H1 (cell line): ENCODE data around the gene ZNF280C. TPM values are rescaled to one million over a fixed set of nuclear protein-coding genes. Genes with fewer than 3 reads are reported as not detected.

Experiments
- CTCF ChIA-PET: fragments of 300-600 bp; sonication (Branson Sonifier 250); formaldehyde crosslinking; loops from one replicate; lab custom pipeline; 2021; ENCODE audit not compliant: partially characterized antibody; lab: Charles Lee
- POLR2A ChIA-PET: fragments of 300-600 bp; sonication (Branson Sonifier 250); formaldehyde crosslinking; loops from one replicate; lab custom pipeline; 2021; ENCODE audit warnings: inconsistent platforms; ENCODE audit not compliant: partially characterized antibody; lab: Charles Lee
- DNase-seq, 2 experiments: peaks; one replicate each; pipeline versions ENCODE4 v3.0.0 to v3.0.0-alpha.2; 2010 to 2022; ENCODE audit warnings: low spot score in 2 of 2, low read depth in 1 of 2, mixed read lengths in 1 of 2
- FAIRE-seq: peaks from 2 replicates; lab custom pipeline; 2011; peaks lifted over from hg19 to GRCh38; lab: Jason Lieb, UNC
- H2AFZ ChIP-seq: 2 replicates; pipeline ENCODE4 v1.8.1; 2012; ENCODE audit warnings: low read length, inconsistent platforms
- H2AK5ac ChIP-seq: 2 replicates; pipeline ENCODE4 v1.6.1; 2013; ENCODE audit warnings: low read depth, low read length
- H2BK120ac ChIP-seq: replicated peaks from 2 replicates; pipeline ENCODE3; 2013; ENCODE audit warnings: low read depth, low read length, inconsistent platforms
- H2BK12ac ChIP-seq: 2 replicates; pipeline ENCODE4 v1.6.1; 2013; ENCODE audit warnings: low read depth, low read length
- H2BK15ac ChIP-seq: 2 replicates; pipeline ENCODE4 v1.6.1; 2013; ENCODE audit warnings: low read length
- H2BK20ac ChIP-seq: 2 replicates; pipeline ENCODE4 v1.6.1; 2013; ENCODE audit warnings: low read length
- H2BK5ac ChIP-seq: 2 replicates; pipeline ENCODE4 v1.6.1; 2013; ENCODE audit warnings: low read depth, low read length
- H3K14ac ChIP-seq: 2 replicates; pipeline ENCODE4 v1.6.1; 2013; ENCODE audit warnings: inconsistent platforms; ENCODE audit not compliant: insufficient read length
- H3K18ac ChIP-seq: 2 replicates; pipeline ENCODE4 v1.6.1; 2013; ENCODE audit warnings: low read length; ENCODE audit errors: extremely low read depth
- H3K23ac ChIP-seq: 2 replicates; pipeline ENCODE4 v1.6.1; 2013; ENCODE audit warnings: inconsistent platforms; ENCODE audit not compliant: insufficient read length
- H3K23me2 ChIP-seq: 2 replicates; pipeline ENCODE4 v1.6.1; 2013; ENCODE audit warnings: low read depth, low read length
- H3K27ac ChIP-seq: 2 replicates; pipeline ENCODE4 v1.6.1; 2011; ENCODE audit warnings: low read depth, low read length, inconsistent platforms
- H3K27me3 ChIP-seq, 4 experiments: replicated peaks in 1 of 4; 1 replicate in 1 of 4; 2 replicates in 3 of 4; pipeline versions ENCODE4 v1.6.1 to v1.8.1; 2011 to 2013; ENCODE audit warnings: low read length in 3 of 4, mild to moderate bottlenecking in 3 of 4, inconsistent platforms in 2 of 4, mixed read lengths in 2 of 4, moderate library complexity in 1 of 4; ENCODE audit not compliant: control insufficient read depth in 3 of 4, insufficient read depth in 3 of 4; ENCODE audit errors: extremely low read depth in 1 of 4
- H3K36me3 ChIP-seq, 4 experiments: 2 replicates each; pipeline versions ENCODE4 v1.6.1 to v1.8.1; 2011 to 2013; ENCODE audit warnings: mild to moderate bottlenecking in 4 of 4, low read length in 3 of 4, moderate library complexity in 2 of 4, control low read depth in 1 of 4, inconsistent platforms in 1 of 4; ENCODE audit not compliant: insufficient read depth in 4 of 4, control insufficient read depth in 2 of 4
- H3K4ac ChIP-seq: replicated peaks from 2 replicates; pipeline ENCODE3; 2013; ENCODE audit warnings: low read length, low read depth, mixed read lengths, inconsistent platforms; ENCODE audit not compliant: insufficient read length
- H3K4me1 ChIP-seq, 4 experiments: replicated peaks in 1 of 4; 1 replicate in 1 of 4; 2 replicates in 3 of 4; pipeline versions ENCODE4 v1.6.1 to v1.8.1; 2011 to 2013; ENCODE audit warnings: low read length in 3 of 4, inconsistent platforms in 2 of 4, mixed read lengths in 1 of 4; ENCODE audit not compliant: insufficient read depth in 4 of 4, control insufficient read depth in 3 of 4
- H3K4me2 ChIP-seq, 2 experiments: 2 replicates each; pipeline versions ENCODE4 v1.6.1 to v1.8.1; 2011 to 2013; ENCODE audit warnings: low read depth in 2 of 2, low read length in 2 of 2, control low read depth in 1 of 2, inconsistent platforms in 1 of 2, mild to moderate bottlenecking in 1 of 2; ENCODE audit not compliant: insufficient read depth in 1 of 2
- H3K4me3 ChIP-seq, 4 experiments: fragments of 200-600, 300-600 bp in 1 of 4; sonication (generic), shearing (Covaris generic), sonication (Bioruptor Twin) in 1 of 4; 2 replicates each; pipeline versions ENCODE4 v1.5.1 to v1.8.1; 2011 to 2016; ENCODE audit warnings: low read length in 4 of 4, low read depth in 3 of 4, control low read depth in 2 of 4, inconsistent platforms in 2 of 4, mild to moderate bottlenecking in 2 of 4, mixed read lengths in 1 of 4, moderate library complexity in 1 of 4; ENCODE audit not compliant: insufficient read depth in 2 of 4; ENCODE audit errors: extremely low read depth in 1 of 4
- H3K56ac ChIP-seq: replicated peaks from 2 replicates; pipeline ENCODE3; 2013; ENCODE audit warnings: low read depth, mild to moderate bottlenecking, mixed read lengths, low read length, inconsistent platforms; ENCODE audit not compliant: insufficient read length
- H3K79me1 ChIP-seq: 2 replicates; pipeline ENCODE4 v1.6.1; 2013; ENCODE audit warnings: low read depth, low read length, control low read depth
- H3K79me2 ChIP-seq, 2 experiments: 2 replicates each; pipeline versions ENCODE4 v1.6.1 to v1.8.1; 2012 to 2013; ENCODE audit warnings: low read length in 2 of 2, mild to moderate bottlenecking in 2 of 2, inconsistent platforms in 1 of 2; ENCODE audit not compliant: insufficient read depth in 2 of 2, control insufficient read depth in 1 of 2
- H3K9ac ChIP-seq, 4 experiments: replicated peaks in 1 of 4; 1 replicate in 1 of 4; 2 replicates in 3 of 4; pipeline versions ENCODE4 v1.6.1 to v1.8.1; 2011 to 2013; ENCODE audit warnings: low read depth in 3 of 4, low read length in 3 of 4, control low read depth in 2 of 4, mild to moderate bottlenecking in 2 of 4, moderate library complexity in 2 of 4, inconsistent platforms in 1 of 4; ENCODE audit errors: extremely low read depth in 1 of 4
- H3K9me3 ChIP-seq, 2 experiments: 2 replicates each; pipeline versions ENCODE4 v1.6.1 to v1.8.1; 2012 to 2013; ENCODE audit warnings: mild to moderate bottlenecking in 2 of 2, moderate library complexity in 2 of 2, control low read depth in 1 of 2, inconsistent platforms in 1 of 2, low read depth in 1 of 2, low read length in 1 of 2, mixed read lengths in 1 of 2; ENCODE audit not compliant: insufficient read depth in 2 of 2
- H4K20me1 ChIP-seq, 2 experiments: replicated peaks in 1 of 2; 2 replicates each; pipeline versions ENCODE3 to v1.8.1; 2011 to 2013; ENCODE audit warnings: inconsistent platforms in 2 of 2, low read length in 2 of 2, mild to moderate bottlenecking in 1 of 2; ENCODE audit not compliant: insufficient read depth in 2 of 2, control insufficient read depth in 1 of 2
- H4K5ac ChIP-seq: 2 replicates; pipeline ENCODE4 v1.6.1; 2013; ENCODE audit warnings: low read length, low read depth, mixed read lengths, inconsistent platforms; ENCODE audit not compliant: insufficient read length
- H4K8ac ChIP-seq: 2 replicates; pipeline ENCODE4 v1.8.0; 2013; ENCODE audit warnings: mild to moderate bottlenecking, moderate library complexity, low read length, inconsistent platforms; ENCODE audit not compliant: insufficient read depth; ENCODE audit errors: extremely low read depth
- H4K91ac ChIP-seq: replicated peaks from 2 replicates; pipeline ENCODE3; 2013; ENCODE audit warnings: low read length, mixed read lengths, inconsistent platforms; ENCODE audit not compliant: insufficient read length
- POLR2AphosphoS5 ChIP-seq: IDR thresholded peaks from 2 replicates; pipeline ENCODE4 v1.6.1; 2011; ENCODE audit warnings: low read depth, low read length
- WGBS, 2 experiments: shearing (Covaris generic) in 1 of 2; methylation state at CpG; one replicate each; pipeline versions ENCODE4 v1.1.6 to v1.1.7; 2013 to 2015; ENCODE audit warnings: low lambda C conversion rate in 2 of 2, mixed read lengths in 2 of 2, inconsistent platforms in 1 of 2, low coverage in 1 of 2, missing lambda C conversion rate in 1 of 2; ENCODE audit not compliant: insufficient replicate concordance in 2 of 2, insufficient coverage in 1 of 2, insufficient read length in 1 of 2; ENCODE audit errors: extremely low coverage in 1 of 2, missing lambda C conversion rate in 1 of 2; 5-methylcytosine and 5-hydroxymethylcytosine counted together
- polyA plus RNA-seq, 7 experiments: library from polyadenylated mRNA; depleted of rRNA in 3 of 7; stranded (reverse) in 5 of 7; unstranded in 2 of 7; fragments of >200 nt in 5 of 7; fragments of 200-250 nt in 2 of 7; gene quantifications; 1 replicate in 5 of 7; 2 replicates in 1 of 7; 4 replicates in 1 of 7; pipeline versions ENCODE4 v1.2.1 to v1.2.3, GENCODE V29; 2011 to 2013; ENCODE audit warnings: missing spikeins in 2 of 7, mixed read lengths in 2 of 7
- small RNA-seq: library from polyadenylated mRNA; stranded (forward); fragments of <200 nt; extraction: miRNeasy Mini kit (QIAGEN cat#:217004); gene quantifications from one replicate; pipeline ENCODE3, GENCODE V24; 2013; ENCODE audit not compliant: insufficient read depth
- total RNA-seq: library from RNA; stranded (reverse); fragmentation: NEBNext Ultra II Directional; extraction: Animal tissue kit (Norgen Biotek cat#: 25700); gene quantifications from 2 replicates; pipeline ENCODE4 v1.2.1, GENCODE V29; 2021

ZNF280C gene
- total and polyA plus RNA-seq, 2 of the 8 experiments (the other 6 are each of a cell fraction or from before 2014, with no cell fraction given), result 8.4 to 13.4 TPM

DNA sequence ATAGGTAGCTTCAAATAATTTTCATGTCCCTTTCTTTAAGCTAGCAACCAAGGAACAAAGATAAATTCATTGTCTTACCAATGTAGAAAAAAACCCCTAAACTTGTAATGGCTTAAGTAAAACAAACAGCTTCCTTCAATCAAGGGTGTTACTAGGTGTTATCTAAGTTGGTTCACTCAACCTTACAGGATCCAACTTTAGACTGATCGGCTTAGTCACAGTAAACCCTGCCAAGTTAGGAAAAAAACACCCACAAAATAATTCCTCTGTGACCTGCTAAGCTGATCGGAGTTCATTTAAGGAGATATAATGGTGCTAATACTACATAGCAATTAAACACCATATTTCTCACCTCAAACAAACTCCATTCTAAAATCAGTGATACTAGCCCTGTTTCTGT lies 113.1 kb downstream of the ZNF280C start:
- no peak for FAIRE-seq
- no peak overlapping the region for H3K9ac ChIP-seq
- peaks cover 0 to 4% (median 0%) of the 10 kb centered on the region in 4 experiments; a peak in 2 of 8 replicates for H3K36me3 ChIP-seq
- H3K27me3 ChIP-seq, result no peaks in the 10 kb centered on the region
- H2BK15ac ChIP-seq, result no peak overlapping the region
- no peak overlapping the region for H3K27ac ChIP-seq
- WGBS, 2 experiments, result 90% methylated on average over 2 of the region's 2 CpGs; no CpG with 5 or more reads in 1 of the 2 experiments
- H2BK12ac ChIP-seq, result no peak overlapping the region
- TF ChIP-seq POLR2AphosphoS5, result no peak
- TF ChIP-seq, all 59 proteins: peak for 0
- no peaks in the 10 kb centered on the region for H3K9me3 ChIP-seq
- no peaks in the 10 kb centered on the region for H3K23me2 ChIP-seq
- ChIA-PET POLR2A (interaction anchor here (2.1 kb wide), 1 partner anchor 15 kb away, joined by 5 read pairs; no protein-coding TSS in a partner anchor), CTCF (interaction anchor here (1.1 kb wide), 1 partner anchor 37 kb away, joined by 3 read pairs; no protein-coding TSS in a partner anchor)
- no peaks in the 10 kb centered on the region for H4K20me1 ChIP-seq
- no peaks in the 10 kb centered on the region for H3K4me1 ChIP-seq
- H2BK120ac ChIP-seq, result no peak overlapping the region
- H4K5ac ChIP-seq, result no peak overlapping the region
- no peak overlapping the region for H3K4ac ChIP-seq
- no peak overlapping the region for H3K4me3 ChIP-seq
- no peak overlapping the region for H3K23ac ChIP-seq
- no peak overlapping the region for H3K4me2 ChIP-seq
- no peak overlapping the region for H3K18ac ChIP-seq
- H3K14ac ChIP-seq, result no peak overlapping the region
- H2BK5ac ChIP-seq, result no peak overlapping the region
- H4K8ac ChIP-seq, result no peak overlapping the region
- H2AK5ac ChIP-seq, result no peak overlapping the region
- no peaks in the 10 kb centered on the region for H3K79me1 ChIP-seq
- H2AFZ ChIP-seq, result no peak overlapping the region
- H3K79me2 ChIP-seq, result no peaks in the 10 kb centered on the region
- H2BK20ac ChIP-seq, result no peak overlapping the region
- H3K56ac ChIP-seq, result no peak overlapping the region
- DNase-seq, result no peak
- H4K91ac ChIP-seq, result no peak overlapping the region

Small RNA genes lying within 50 kb of the gene (small RNA-seq; reads per million reads assigned to genes)
- gene RNU6-1130P, result not detected

Other genes with a start within 250 kb of the ZNF280C start
- 1.8 and 2.3 TPM in 2 replicates for gene ELF4, start 158.4 kb downstream of the ZNF280C start, total RNA-seq
- 2.0 and 2.2 TPM in 2 replicates for gene ELF4, start 158.4 kb downstream of the ZNF280C start, polyA plus RNA-seq (2011; rRNA removed)
- gene AIFM1, start 103.1 kb downstream of the ZNF280C start, total RNA-seq, result 52.8 and 55.4 TPM in 2 replicates
- gene AIFM1, start 103.1 kb downstream of the ZNF280C start, polyA plus RNA-seq (2011; rRNA removed), result 23.7 and 34.1 TPM in 2 replicates
- 2.8 and 3.9 TPM in 2 replicates for gene RAB33A, start 96.9 kb downstream of the ZNF280C start, total RNA-seq
- gene RAB33A, start 96.9 kb downstream of the ZNF280C start, polyA plus RNA-seq (2011; rRNA removed), result 4.1 and 4.6 TPM in 2 replicates
- 14.2 and 15.2 TPM in 2 replicates for gene SLC25A14, start 71.0 kb upstream of the ZNF280C start, total RNA-seq
- 4.6 and 9.3 TPM in 2 replicates for gene SLC25A14, start 71.0 kb upstream of the ZNF280C start, polyA plus RNA-seq (2011; rRNA removed)
- not detected in 2 replicates for gene GPR119, start 116.8 kb upstream of the ZNF280C start, total RNA-seq
- gene GPR119, start 116.8 kb upstream of the ZNF280C start, polyA plus RNA-seq (2011; rRNA removed), result 0.11 and 0.17 TPM in 2 replicates
- gene RBMX2, start 133.1 kb upstream of the ZNF280C start, total RNA-seq, result 22.5 and 23.2 TPM in 2 replicates
- 6.7 and 10.8 TPM in 2 replicates for gene RBMX2, start 133.1 kb upstream of the ZNF280C start, polyA plus RNA-seq (2011; rRNA removed)